Measurements from ENCODE around the gene TGM3. TPM values are rescaled to one million over a fixed set of nuclear protein-coding genes. Genes with fewer than 3 reads are reported as not detected.

The TGM3 gene
- total and polyA plus RNA-seq, 10 of the 15 experiments (the other 5 are each of a cell fraction or from before 2014, with no cell fraction given): not detected

DNA sequence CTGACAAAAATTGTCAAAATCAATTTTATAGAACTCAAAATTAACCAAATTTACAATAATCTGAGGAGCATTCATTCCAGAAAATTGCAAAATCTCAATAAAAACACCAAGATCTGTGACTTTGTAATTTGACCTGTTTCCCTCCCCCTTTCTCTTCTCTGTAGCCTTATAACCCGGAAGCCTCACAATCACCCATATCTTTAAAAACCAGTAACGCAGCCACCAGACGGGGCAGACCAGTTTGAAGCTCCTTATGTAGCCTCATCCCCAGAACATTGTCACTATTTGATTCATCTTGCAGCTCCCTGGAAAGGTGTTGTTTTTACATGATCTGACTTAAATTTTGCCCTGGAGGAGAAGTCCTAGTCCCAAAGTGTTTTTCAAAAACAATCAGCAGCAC, 57.4 kb downstream of the TGM3 start:
- no peak for ATAC-seq
- Histone ChIP-seq H3K36me3 (ENCODE audit: control insufficient read depth in 2 of 2, insufficient read depth in 2 of 2, low read length in 1 of 2) (no peaks in the 10 kb centered on the region), H3K9ac (ENCODE audit: control insufficient read depth, insufficient read depth, low read length) (no peak overlapping the region), H3K4me2 (ENCODE audit: control insufficient read depth, insufficient read depth) (no peak overlapping the region), H4K20me1 (ENCODE audit: control insufficient read depth, insufficient read depth) (no peaks in the 10 kb centered on the region), H3K27ac (ENCODE audit: control insufficient read depth, insufficient read depth) (no peak overlapping the region), H3K4me1 (ENCODE audit: control insufficient read depth, insufficient read depth, low read length) (no peaks in the 10 kb centered on the region), H3K27me3 (replicated peaks in 1 of 2; ENCODE audit: control insufficient read depth in 2 of 2, insufficient read depth in 2 of 2, low read length in 1 of 2) (peaks cover 0 to 2% of the 10 kb centered on the region in 2 experiments; a peak in 2 of 4 replicates), H3K4me3 (no peak overlapping the region), H3K9me3 (replicated peaks; ENCODE audit: control insufficient read depth, insufficient read depth, low read length) (no peaks in the 10 kb centered on the region), H2AFZ (ENCODE audit: control insufficient read depth, low read depth, low read length) (no peak overlapping the region), H3K79me2 (ENCODE audit: control insufficient read depth, insufficient read depth, low read length) (no peaks in the 10 kb centered on the region)
- SMC1A ChIA-PET (ENCODE audit: uncharacterized antibody, unreplicated experiment): interaction anchor here (1.1 kb wide), 1 partner anchor 103 kb away, joined by 3 read pairs; no protein-coding TSS in a partner anchor
- TF ChIP-seq NFYA (IDR thresholded peaks at IDR 0.05; ENCODE audit: borderline replicate concordance, low read depth, low read length) (no peak), MYB (IDR thresholded peaks at IDR 0.05; ENCODE audit: borderline replicate concordance, low read depth, low read length) (no peak), YY1 (IDR thresholded peaks at IDR 0.05; ENCODE audit: low read depth, low read length) (no peak), TBL1XR1 (IDR thresholded peaks at IDR 0.05; ENCODE audit: low read depth, low read length) (no peak), BHLHE40 (IDR thresholded peaks at IDR 0.05; ENCODE audit: borderline replicate concordance in 1 of 2, low read depth in 2 of 2, low read length in 1 of 2) (no peak), NRF1 (conservative IDR thresholded peaks at IDR 0.05; ENCODE audit: low read depth, low read length) (no peak), SPI1 (IDR thresholded peaks at IDR 0.05; ENCODE audit: borderline replicate concordance, insufficient read depth, low read depth, low read length) (no peak), ZNF207 (IDR thresholded peaks at IDR 0.05; ENCODE audit: borderline replicate concordance) (no peak), RAD21 (IDR thresholded peaks at IDR 0.05; ENCODE audit: insufficient read depth, low read depth, low read length) (no peak), NR2F1 (conservative IDR thresholded peaks at IDR 0.05) (no peak), LARP7 (IDR thresholded peaks at IDR 0.05) (no peak), SUZ12 (IDR thresholded peaks at IDR 0.05; ENCODE audit: unreplicated experiment) (no peak), EED (IDR thresholded peaks at IDR 0.05; ENCODE audit: low read depth) (no peak), MTA2 (IDR thresholded peaks at IDR 0.05; ENCODE audit: low read depth) (no peak), BCL11A (IDR thresholded peaks at IDR 0.05; ENCODE audit: low read depth, low read length) (no peak), SMAD1 (IDR thresholded peaks at IDR 0.05; ENCODE audit: low read depth, partially characterized antibody) (no peak)
- TF ChIP-seq, protein P1, sequence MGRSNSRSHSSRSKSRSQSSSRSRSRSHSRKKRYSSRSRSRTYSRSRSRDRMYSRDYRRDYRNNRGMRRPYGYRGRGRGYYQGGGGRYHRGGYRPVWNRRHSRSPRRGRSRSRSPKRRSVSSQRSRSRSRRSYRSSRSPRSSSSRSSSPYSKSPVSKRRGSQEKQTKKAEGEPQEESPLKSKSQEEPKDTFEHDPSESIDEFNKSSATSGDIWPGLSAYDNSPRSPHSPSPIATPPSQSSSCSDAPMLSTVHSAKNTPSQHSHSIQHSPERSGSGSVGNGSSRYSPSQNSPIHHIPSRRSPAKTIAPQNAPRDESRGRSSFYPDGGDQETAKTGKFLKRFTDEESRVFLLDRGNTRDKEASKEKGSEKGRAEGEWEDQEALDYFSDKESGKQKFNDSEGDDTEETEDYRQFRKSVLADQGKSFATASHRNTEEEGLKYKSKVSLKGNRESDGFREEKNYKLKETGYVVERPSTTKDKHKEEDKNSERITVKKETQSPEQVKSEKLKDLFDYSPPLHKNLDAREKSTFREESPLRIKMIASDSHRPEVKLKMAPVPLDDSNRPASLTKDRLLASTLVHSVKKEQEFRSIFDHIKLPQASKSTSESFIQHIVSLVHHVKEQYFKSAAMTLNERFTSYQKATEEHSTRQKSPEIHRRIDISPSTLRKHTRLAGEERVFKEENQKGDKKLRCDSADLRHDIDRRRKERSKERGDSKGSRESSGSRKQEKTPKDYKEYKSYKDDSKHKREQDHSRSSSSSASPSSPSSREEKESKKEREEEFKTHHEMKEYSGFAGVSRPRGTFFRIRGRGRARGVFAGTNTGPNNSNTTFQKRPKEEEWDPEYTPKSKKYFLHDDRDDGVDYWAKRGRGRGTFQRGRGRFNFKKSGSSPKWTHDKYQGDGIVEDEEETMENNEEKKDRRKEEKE (IDR thresholded peaks at IDR 0.05): no peak
- TF ChIP-seq, protein P2, sequence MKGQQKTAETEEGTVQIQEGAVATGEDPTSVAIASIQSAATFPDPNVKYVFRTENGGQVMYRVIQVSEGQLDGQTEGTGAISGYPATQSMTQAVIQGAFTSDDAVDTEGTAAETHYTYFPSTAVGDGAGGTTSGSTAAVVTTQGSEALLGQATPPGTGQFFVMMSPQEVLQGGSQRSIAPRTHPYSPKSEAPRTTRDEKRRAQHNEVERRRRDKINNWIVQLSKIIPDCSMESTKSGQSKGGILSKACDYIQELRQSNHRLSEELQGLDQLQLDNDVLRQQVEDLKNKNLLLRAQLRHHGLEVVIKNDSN (IDR thresholded peaks at IDR 0.05; ENCODE audit: borderline replicate concordance, extremely low read length, insufficient read depth, low read depth, low read length): no peak
- 24% methylated on average over 3 of the region's 3 CpGs for WGBS (ENCODE audit: insufficient coverage, insufficient replicate concordance, low lambda C conversion rate, missing lambda C conversion rate)
- in situ Hi-C loops (cut with MboI): no loop called here
- intact Hi-C loops (cut with micrococcal nuclease; ENCODE audit: unreplicated experiment): no loop called here
- no TSS peak for BruUV-seq (replicated peaks)
- POLR2A ChIA-PET: no interaction called here
- FAIRE-seq: no peak
- CTCF ChIA-PET: no interaction called here
- RAD21 ChIA-PET (ENCODE audit: unreplicated experiment): interaction anchor here (0.7 kb wide), 1 partner anchor 98 kb away, joined by 4 read pairs; no protein-coding TSS in a partner anchor
- DNase-seq (ENCODE audit: low read depth, low spot score): no peak

Measured in GM12878 (cell line).